Measurements from ENCODE around the gene HAX1. TPM values are rescaled to one million over a fixed set of nuclear protein-coding genes. Genes with fewer than 3 reads are reported as not detected.

Gene HAX1
- total and polyA plus RNA-seq, 2 of the 8 experiments (the other 6 are each of a cell fraction or from before 2014, with no cell fraction given): 82.2 to 115 TPM

DNA sequence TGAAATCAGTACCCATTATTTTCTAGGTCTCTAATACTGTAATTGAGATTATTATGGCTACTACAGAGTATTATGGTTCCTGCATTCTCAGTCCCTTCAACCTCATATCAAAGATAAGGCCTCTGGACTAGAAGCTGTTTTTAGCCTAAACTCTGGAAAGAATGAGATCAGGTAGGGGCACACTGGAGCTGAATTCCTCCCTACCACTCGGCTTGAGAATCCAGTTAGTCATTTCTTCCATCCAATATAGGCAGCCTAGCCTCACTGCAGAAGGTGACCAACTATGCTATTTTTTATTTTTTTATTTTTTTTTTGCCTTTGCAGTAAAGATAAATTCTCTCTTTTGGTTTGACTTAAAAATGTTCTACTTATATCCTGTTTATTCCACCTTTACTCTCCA lies 8.0 kb upstream of the HAX1 start:
- Histone ChIP-seq H2BK20ac (ENCODE audit: low read length) (no peak overlapping the region), H4K5ac (ENCODE audit: insufficient read length, low read depth, low read length) (no peak overlapping the region), H3K9me3 (ENCODE audit: insufficient read depth in 2 of 2, low read depth in 1 of 2, low read length in 1 of 2) (no peaks in the 10 kb centered on the region), H2BK15ac (ENCODE audit: low read length) (no peak overlapping the region), H3K79me2 (ENCODE audit: control insufficient read depth in 1 of 2, insufficient read depth in 2 of 2, low read length in 2 of 2) (no peaks in the 10 kb centered on the region; a peak in 1 of 4 replicates), H3K27me3 (replicated peaks in 1 of 4; ENCODE audit: control insufficient read depth in 3 of 4, extremely low read depth in 1 of 4, insufficient read depth in 3 of 4, low read length in 3 of 4) (no peaks in the 10 kb centered on the region), H3K18ac (ENCODE audit: extremely low read depth, low read length) (no peak overlapping the region), H3K9ac (replicated peaks in 1 of 4; ENCODE audit: extremely low read depth in 1 of 4, low read depth in 3 of 4, low read length in 3 of 4) (no peak overlapping the region), H3K4me3 (ENCODE audit: extremely low read depth in 1 of 4, insufficient read depth in 2 of 4, low read depth in 3 of 4, low read length in 4 of 4) (no peak overlapping the region), H4K91ac (replicated peaks; ENCODE audit: insufficient read length, low read length) (no peak overlapping the region), H3K36me3 (ENCODE audit: control insufficient read depth in 2 of 4, insufficient read depth in 4 of 4, low read length in 3 of 4) (peaks cover 44 to 92% (median 82%) of the 10 kb centered on the region in 4 experiments), H3K23ac (ENCODE audit: insufficient read length) (no peak overlapping the region), H2AK5ac (ENCODE audit: low read depth, low read length) (no peak overlapping the region), H2BK12ac (ENCODE audit: low read depth, low read length) (no peak overlapping the region), H2BK5ac (ENCODE audit: low read depth, low read length) (no peak overlapping the region), H3K4me2 (ENCODE audit: insufficient read depth in 1 of 2, low read depth in 2 of 2, low read length in 2 of 2) (no peak overlapping the region), H3K79me1 (ENCODE audit: low read depth, low read length) (peaks cover 2% of the 10 kb centered on the region), H3K4me1 (replicated peaks in 1 of 4; ENCODE audit: control insufficient read depth in 3 of 4, insufficient read depth in 4 of 4, low read length in 3 of 4) (no peaks in the 10 kb centered on the region), H3K23me2 (ENCODE audit: low read depth, low read length) (no peaks in the 10 kb centered on the region; the same call in 1 of the 2 replicates), H2AFZ (ENCODE audit: low read length) (no peak overlapping the region), H4K8ac (ENCODE audit: extremely low read depth, insufficient read depth, low read length) (no peak overlapping the region), H3K56ac (replicated peaks; ENCODE audit: insufficient read length, low read depth, low read length) (no peak overlapping the region), H2BK120ac (replicated peaks; ENCODE audit: low read depth, low read length) (no peak overlapping the region), H4K20me1 (replicated peaks in 1 of 2; ENCODE audit: control insufficient read depth in 1 of 2, insufficient read depth in 2 of 2, low read length in 2 of 2) (peaks cover 2 to 4% of the 10 kb centered on the region in 2 experiments), H3K4ac (replicated peaks; ENCODE audit: insufficient read length, low read depth, low read length) (no peak overlapping the region), H3K27ac (ENCODE audit: low read depth, low read length) (no peak overlapping the region), H3K14ac (ENCODE audit: insufficient read length) (no peak overlapping the region)
- 85% methylated on average over 1 of the region's 1 CpG; no CpG with 5 or more reads in 1 of the 2 experiments for WGBS, 2 experiments (ENCODE audit: extremely low coverage in 1 of 2, insufficient coverage in 1 of 2, insufficient read length in 1 of 2, insufficient replicate concordance in 2 of 2, low coverage in 1 of 2, low lambda C conversion rate in 2 of 2, missing lambda C conversion rate in 1 of 2)
- ChIA-PET POLR2A (ENCODE audit: partially characterized antibody) (interaction anchor here (0.9 to 1.3 kb wide), 8 partner anchors 9 to 167 kb away, joined by 3 to 6 read pairs (median 3); partner anchors contain the start of gene TPM3), CTCF (ENCODE audit: partially characterized antibody) (interaction anchor here (0.7 to 1.4 kb wide), 4 partner anchors 9 to 71 kb away, joined by 3 to 4 read pairs (median 3); partner anchors contain the start of gene HAX1)
- TF ChIP-seq RXRA (IDR thresholded peaks at IDR 0.05; ENCODE audit: insufficient read depth, low read depth, low read length): no peak
- FAIRE-seq (no peak), DNase-seq (ENCODE audit: low read depth in 1 of 2, low spot score in 2 of 2) (no peak)

All from H1 (cell line).